Caco-2 (cell line): Measurements from ENCODE around the gene GMPPA. TPM values are rescaled to one million over a fixed set of nuclear protein-coding genes. Genes with fewer than 3 reads are reported as not detected.

ENCODE experiments used
- BruUV-seq: library from RNA; stranded (reverse); fragments of 400-500 nt; replicated peaks from 2 replicates; lab custom pipeline; 2021; lab: Mats Ljungman, UMichigan
- CTCF ChIA-PET: fragments of 300-600 bp; sonication (Branson Sonifier 250); formaldehyde crosslinking; loops from one replicate; lab custom pipeline; 2022; ENCODE audit warnings: antibody characterized with exemption; lab: Charles Lee
- POLR2A ChIA-PET: fragments of 300-600 bp; sonication (Branson Sonifier 250); formaldehyde crosslinking; loops from one replicate; lab custom pipeline; 2022; ENCODE audit warnings: antibody characterized with exemption; lab: Charles Lee
- DNase-seq, 2 experiments: peaks; one replicate each; pipeline versions ENCODE4 v3.0.0 to v3.0.0-alpha.2; 2020 to 2022
- H3K27me3 ChIP-seq: replicated peaks from 2 replicates; pipeline ENCODE4 v1.6.0; 2011; ENCODE audit warnings: low read length; ENCODE audit not compliant: control insufficient read depth, insufficient read depth
- H3K36me3 ChIP-seq: 2 replicates; pipeline ENCODE4 v1.5.1; 2011; ENCODE audit warnings: low read length; ENCODE audit not compliant: control insufficient read depth, insufficient read depth
- H3K4me1 ChIP-seq: fragments of 250-450 bp; sonication (Bioruptor Pico); 2 replicates; pipeline ENCODE4 v1.5.1; 2020; ENCODE audit warnings: mild to moderate bottlenecking
- H3K4me3 ChIP-seq: 2 replicates; pipeline ENCODE4 v1.5.1; 2011; ENCODE audit warnings: low read depth, mild to moderate bottlenecking, control low read depth, low read length
- H3K9me3 ChIP-seq: fragments of 250-450 bp; sonication (Bioruptor Pico); 2 replicates; pipeline ENCODE4 v1.5.1; 2020; ENCODE audit warnings: mild to moderate bottlenecking, moderate library complexity
- H3K27ac Mint-ChIP-seq: one replicate; pipeline ENCODE4 v1.8.0; 2022; ENCODE audit warnings: mixed read lengths; ENCODE audit not compliant: unreplicated experiment
- H3K27me3 Mint-ChIP-seq: one replicate; pipeline ENCODE4 v1.8.0; 2022; ENCODE audit warnings: mixed read lengths; ENCODE audit not compliant: insufficient read depth, unreplicated experiment
- H3K36me3 Mint-ChIP-seq: one replicate; pipeline ENCODE4 v1.8.0; 2022; ENCODE audit warnings: mild to moderate bottlenecking, mixed read lengths; ENCODE audit not compliant: insufficient read depth, unreplicated experiment
- H3K4me1 Mint-ChIP-seq: one replicate; pipeline ENCODE4 v1.8.0; 2022; ENCODE audit warnings: low read depth, mixed read lengths; ENCODE audit not compliant: unreplicated experiment
- H3K4me3 Mint-ChIP-seq: one replicate; pipeline ENCODE4 v1.8.0; 2022; ENCODE audit warnings: mild to moderate bottlenecking, moderate library complexity, mixed read lengths; ENCODE audit not compliant: unreplicated experiment
- H3K9me3 Mint-ChIP-seq: one replicate; pipeline ENCODE4 v1.8.0; 2022; ENCODE audit warnings: mixed read lengths; ENCODE audit not compliant: unreplicated experiment
- CTCF ChIP-seq, 2 experiments: fragments of 200-600 bp in 1 of 2; IDR thresholded peaks; 1 replicate in 1 of 2; 2 replicates in 1 of 2; pipeline versions ENCODE4 v1.5.1 to v1.8.0; 2011 to 2022; ENCODE audit warnings: antibody characterized with exemption in 1 of 2, control low read depth in 1 of 2, inconsistent platforms in 1 of 2, low read depth in 1 of 2, low read length in 1 of 2, mild to moderate bottlenecking in 1 of 2, moderate library complexity in 1 of 2; ENCODE audit not compliant: insufficient read depth in 1 of 2, severe bottlenecking in 1 of 2, unreplicated experiment in 1 of 2
- intact Hi-C: fragments of 100-400 bp; cut with micrococcal nuclease; formaldehyde crosslinking; loops from one replicate; pipeline ENCODE4 v1.10.0; 2022; ENCODE audit not compliant: unreplicated experiment
- total RNA-seq: library from RNA; stranded (reverse); gene quantifications from 2 replicates; pipeline ENCODE4 v1.2.3, GENCODE V29; 2022

Gene GMPPA
- total RNA-seq, 1 experiment from 2014 or later = 53.7 TPM

GRCh38 chr2:219525533-219526232, 27.0 kb downstream of the GMPPA start:
- H3K4me3 Mint-ChIP-seq = no peak overlapping the region
- H3K4me1 ChIP-seq = peaks cover 25% of the 10 kb centered on the region
- no peaks in the 10 kb centered on the region for H3K9me3 Mint-ChIP-seq
- no peak overlapping the region for H3K4me3 ChIP-seq
- BruUV-seq = no TSS peak
- H3K27ac Mint-ChIP-seq = no peak overlapping the region
- intact Hi-C loops = no loop called here
- no peaks in the 10 kb centered on the region for H3K9me3 ChIP-seq
- H3K4me1 Mint-ChIP-seq = peaks cover 34% of the 10 kb centered on the region
- no peak for TF ChIP-seq CTCF (IDR thresholded peaks at IDR 0.05; ENCODE audit: insufficient read depth in 1 of 2, low read depth in 1 of 2, low read length in 1 of 2, severe bottlenecking in 1 of 2, unreplicated experiment in 1 of 2)
- H3K36me3 Mint-ChIP-seq = no peaks in the 10 kb centered on the region
- ChIA-PET CTCF (interaction anchor here (0.5 to 8.2 kb wide), 11 partner anchors 12 to 231 kb away, joined by 3 to 243 read pairs (median 4); partner anchors contain the start of gene GMPPA), POLR2A (interaction anchor here (0.7 kb wide), 2 partner anchors 27 to 84 kb away, joined by 3 to 4 read pairs; partner anchors contain the start of gene GMPPA)
- H3K27me3 Mint-ChIP-seq = peaks cover 22% of the 10 kb centered on the region
- H3K27me3 ChIP-seq = no peaks in the 10 kb centered on the region; the same call in 1 of the 2 replicates
- no peaks in the 10 kb centered on the region for H3K36me3 ChIP-seq
- peak; percentile 61 to 68 for DNase-seq

GRCh38 chr2:219526320-219527075, 27.8 kb downstream of the GMPPA start:
- ChIA-PET CTCF (interaction anchor here (0.9 to 8.2 kb wide), 9 partner anchors 13 to 125 kb away, joined by 3 to 243 read pairs (median 4); partner anchors contain the start of gene GMPPA), POLR2A (no interaction called here)
- Histone ChIP-seq H3K9me3 (no peaks in the 10 kb centered on the region), H3K27me3 (no peaks in the 10 kb centered on the region; the same call in 1 of the 2 replicates), H3K4me3 (no peak overlapping the region), H3K4me1 (peaks cover 18% of the 10 kb centered on the region), H3K36me3 (no peaks in the 10 kb centered on the region)
- Mint-ChIP-seq H3K27me3 (peaks cover 27% of the 10 kb centered on the region), H3K9me3 (no peaks in the 10 kb centered on the region), H3K36me3 (no peaks in the 10 kb centered on the region), H3K27ac (no peak overlapping the region), H3K4me1 (peaks cover 29% of the 10 kb centered on the region), H3K4me3 (no peak overlapping the region)
- intact Hi-C loops = no loop called here
- BruUV-seq = no TSS peak
- DNase-seq = no peak
- TF ChIP-seq CTCF (IDR thresholded peaks at IDR 0.05; ENCODE audit: insufficient read depth in 1 of 2, low read depth in 1 of 2, low read length in 1 of 2, severe bottlenecking in 1 of 2, unreplicated experiment in 1 of 2) = no peak

- H3K4me3 Mint-ChIP-seq = no peak overlapping the region
- H3K4me1 ChIP-seq = peaks cover 13% of the 10 kb centered on the region
- no peak overlapping the region for H3K27ac Mint-ChIP-seq
- BruUV-seq = no TSS peak
- ChIA-PET CTCF (interaction anchor here (4.0 to 8.2 kb wide), 2 partner anchors 16 to 30 kb away, joined by 80 to 243 read pairs; partner anchors contain the start of gene GMPPA), POLR2A (interaction anchor here (1.0 kb wide), 1 partner anchor 28 kb away, joined by 3 read pairs; the partner anchor contains the start of gene GMPPA)
- H3K9me3 ChIP-seq = no peaks in the 10 kb centered on the region
- H3K36me3 Mint-ChIP-seq = no peaks in the 10 kb centered on the region
- H3K4me1 Mint-ChIP-seq = peaks cover 24% of the 10 kb centered on the region
- no peaks in the 10 kb centered on the region for H3K9me3 Mint-ChIP-seq
- TF ChIP-seq CTCF (IDR thresholded peaks at IDR 0.05; ENCODE audit: insufficient read depth in 1 of 2, low read depth in 1 of 2, low read length in 1 of 2, severe bottlenecking in 1 of 2, unreplicated experiment in 1 of 2) = no peak
- intact Hi-C loops = no loop called here
- H3K4me3 ChIP-seq = no peak overlapping the region
- H3K27me3 ChIP-seq = no peaks in the 10 kb centered on the region; the same call in 1 of the 2 replicates
- H3K36me3 ChIP-seq = no peaks in the 10 kb centered on the region
- DNase-seq = no peak
- peaks cover 23% of the 10 kb centered on the region for H3K27me3 Mint-ChIP-seq
Observed at GRCh38 chr2:219527076-219527394, 28.3 kb downstream of the GMPPA start.
